Keratinocyte (primary cell): ENCODE results near the gene AOPEP. TPM values are rescaled to one million over a fixed set of nuclear protein-coding genes. Genes with fewer than 3 reads are reported as not detected.

ENCODE experiments used
- DNase-seq: peaks from one replicate; pipeline ENCODE4 v3.0.0-alpha.2; 2011; ENCODE audit warnings: low read depth, missing footprints, low spot score
- FAIRE-seq: peaks from 2 replicates; lab custom pipeline; 2011; peaks lifted over from hg19 to GRCh38; lab: Jason Lieb, UNC
- H2AFZ ChIP-seq: 2 replicates; pipeline ENCODE4 v1.6.0; 2012; ENCODE audit warnings: low read length, control low read depth, inconsistent platforms; ENCODE audit not compliant: control insufficient read depth
- H3K27ac ChIP-seq: 2 replicates; pipeline ENCODE4 v1.5.1; 2011; ENCODE audit warnings: low read length; ENCODE audit not compliant: control insufficient read depth, insufficient read depth
- H3K27me3 ChIP-seq: 3 replicates; pipeline ENCODE4 v1.6.0; 2011; ENCODE audit warnings: low read length; ENCODE audit not compliant: control insufficient read depth, insufficient read depth; ENCODE audit errors: extremely low read depth
- H3K36me3 ChIP-seq, 2 experiments: 2 replicates in 1 of 2; 3 replicates in 1 of 2; pipeline ENCODE4 v1.5.1; 2011; ENCODE audit warnings: low read length in 2 of 2, mild to moderate bottlenecking in 1 of 2; ENCODE audit not compliant: control insufficient read depth in 2 of 2, insufficient read depth in 2 of 2; ENCODE audit errors: extremely low read depth in 1 of 2
- H3K4me1 ChIP-seq: 3 replicates; pipeline ENCODE4 v1.5.1; 2011; ENCODE audit warnings: low read length; ENCODE audit not compliant: control insufficient read depth, insufficient read depth; ENCODE audit errors: extremely low read depth
- H3K4me2 ChIP-seq: 3 replicates; pipeline ENCODE4 v1.6.0; 2011; ENCODE audit warnings: low read depth, low read length; ENCODE audit not compliant: control insufficient read depth, insufficient read depth; ENCODE audit errors: extremely low read depth
- H3K4me3 ChIP-seq, 3 experiments: fragments of 200-600 bp in 1 of 3; sonication (generic) in 1 of 3; 2 replicates in 2 of 3; 3 replicates in 1 of 3; pipeline ENCODE4 v1.5.1; 2011 to 2016; ENCODE audit warnings: low read length in 3 of 3, mild to moderate bottlenecking in 3 of 3, control low read depth in 2 of 3, inconsistent platforms in 1 of 3, low read depth in 1 of 3, mixed read lengths in 1 of 3, mixed run types in 1 of 3, moderate library complexity in 1 of 3; ENCODE audit not compliant: control insufficient read depth in 2 of 3, insufficient read depth in 2 of 3; ENCODE audit errors: extremely low read depth in 1 of 3
- H3K79me2 ChIP-seq: 2 replicates; pipeline ENCODE4 v1.6.0; 2012; ENCODE audit warnings: low read length; ENCODE audit not compliant: control insufficient read depth, insufficient read depth
- H3K9ac ChIP-seq: 3 replicates; pipeline ENCODE4 v1.6.0; 2011; ENCODE audit warnings: low read length; ENCODE audit not compliant: control insufficient read depth, insufficient read depth; ENCODE audit errors: extremely low read depth
- H3K9me1 ChIP-seq: 3 replicates; pipeline ENCODE4 v1.6.0; 2011; ENCODE audit warnings: low read length; ENCODE audit not compliant: control insufficient read depth, insufficient read depth; ENCODE audit errors: extremely low read depth
- H3K9me3 ChIP-seq: 2 replicates; pipeline ENCODE4 v1.5.1; 2012; ENCODE audit warnings: low read depth, low read length; ENCODE audit not compliant: control insufficient read depth
- H4K20me1 ChIP-seq: 3 replicates; pipeline ENCODE4 v1.6.0; 2011; ENCODE audit warnings: low read length; ENCODE audit not compliant: control insufficient read depth, insufficient read depth; ENCODE audit errors: extremely low read depth
- CTCF ChIP-seq, 3 experiments: IDR thresholded peaks in 1 of 3; conservative IDR thresholded peaks in 1 of 3; optimal IDR thresholded peaks in 1 of 3; 2 replicates in 2 of 3; 3 replicates in 1 of 3; pipeline versions ENCODE3 to v1.5.1; 2011; ENCODE audit warnings: low read length in 3 of 3, mild to moderate bottlenecking in 3 of 3, moderate library complexity in 2 of 3, control low read depth in 1 of 3, inconsistent platforms in 1 of 3; ENCODE audit not compliant: insufficient read depth in 2 of 3; ENCODE audit errors: extremely low read depth in 1 of 3
- EZH2 ChIP-seq: IDR thresholded peaks from one replicate; pipeline ENCODE4 v1.6.1; 2012; ENCODE audit warnings: inconsistent platforms, mild to moderate bottlenecking, low read length, moderate library complexity
- dilution Hi-C: fragments of 300-500 bp; cut with MboI; formaldehyde crosslinking; loops from one replicate; pipeline ENCODE4 v1.7.0; 2020; ENCODE audit warnings: low sequenced_read_pairs; ENCODE audit not compliant: extremely low pct_ligation_motif_present
- polyA plus RNA-seq, 5 experiments: library from polyadenylated mRNA; depleted of rRNA in 3 of 5; stranded (reverse) in 3 of 5; stranded (forward) in 1 of 5; unstranded in 1 of 5; fragments of >200 nt; gene quantifications; 1 replicate in 1 of 5; 2 replicates in 3 of 5; 3 replicates in 1 of 5; pipeline versions ENCODE4 v1.2.1 to v1.2.3, GENCODE V29; 2011 to 2012; ENCODE audit warnings: missing spikeins in 2 of 5, low read depth in 1 of 5, low replicate concordance in 1 of 5

Gene AOPEP
- polyA plus RNA-seq, 1 donor (not counting 4 experiments of a cell fraction or from before 2014, with no cell fraction given) = 27.0 TPM

GRCh38 chr9:94999832-95000231, 273.3 kb downstream of the AOPEP start:
- Histone ChIP-seq H2AFZ (no peak overlapping the region), H3K27ac (no peak overlapping the region), H3K36me3 (no peaks in the 10 kb centered on the region), H3K4me3 (no peak overlapping the region), H3K4me1 (peaks cover 4% of the 10 kb centered on the region), H3K79me2 (peaks cover 3% of the 10 kb centered on the region), H3K9me3 (no peaks in the 10 kb centered on the region), H3K27me3 (no peaks in the 10 kb centered on the region), H3K9me1 (no peaks in the 10 kb centered on the region), H3K9ac (no peak overlapping the region), H4K20me1 (no peaks in the 10 kb centered on the region), H3K4me2 (no peak overlapping the region)
- dilution Hi-C loops = no loop called here
- FAIRE-seq (no peak), DNase-seq (no peak)
- TF ChIP-seq CTCF (optimal IDR thresholded peaks at IDR 0.05 in 1 of 3, IDR thresholded peaks at IDR 0.05 in 1 of 3, conservative IDR thresholded peaks at IDR 0.05 in 1 of 3; ENCODE audit: extremely low read depth in 1 of 3, insufficient read depth in 2 of 3, low read length in 3 of 3) (no peak), EZH2 (no peak)

GRCh38 chr9:95000821-95001220, 274.3 kb downstream of the AOPEP start:
- H3K4me2 ChIP-seq = no peak overlapping the region
- no peak for FAIRE-seq
- no peaks in the 10 kb centered on the region for H3K36me3 ChIP-seq
- peaks cover 12% of the 10 kb centered on the region for H3K79me2 ChIP-seq
- no peaks in the 10 kb centered on the region for H3K27me3 ChIP-seq
- peaks cover 4% of the 10 kb centered on the region for H3K4me1 ChIP-seq
- dilution Hi-C loops = no loop called here
- H3K4me3 ChIP-seq = no peak overlapping the region
- no peak overlapping the region for H3K27ac ChIP-seq
- H4K20me1 ChIP-seq = no peaks in the 10 kb centered on the region
- no peak for DNase-seq
- no peak overlapping the region for H2AFZ ChIP-seq
- TF ChIP-seq CTCF (optimal IDR thresholded peaks at IDR 0.05 in 1 of 3, IDR thresholded peaks at IDR 0.05 in 1 of 3, conservative IDR thresholded peaks at IDR 0.05 in 1 of 3; ENCODE audit: extremely low read depth in 1 of 3, insufficient read depth in 2 of 3, low read length in 3 of 3) (no peak), EZH2 (no peak)
- no peak overlapping the region for H3K9ac ChIP-seq
- H3K9me3 ChIP-seq = no peaks in the 10 kb centered on the region
- no peaks in the 10 kb centered on the region for H3K9me1 ChIP-seq
